GM19397 (cell line): ENCODE results near the gene SNX1.

Experiments used
- ATAC-seq: cut with Tn5 transposase; IDR thresholded peaks from one replicate; pipeline ENCODE4 v1.9.1; 2021; ENCODE audit warnings: mild to moderate bottlenecking, moderate library complexity; ENCODE audit not compliant: unreplicated experiment

Gene SNX1

GRCh38 chr15:64144192-64144564, 48.4 kb downstream of the SNX1 start:
- ATAC-seq = peak; percentile 24

- peak; percentile 65 for ATAC-seq
Observed at GRCh38 chr15:64144565-64145281, 48.9 kb downstream of the SNX1 start.

- ATAC-seq = no peak
Observed at GRCh38 chr15:64146041-64146440, 50.3 kb downstream of the SNX1 start.

GRCh38 chr15:64146520-64146884, 50.7 kb downstream of the SNX1 start:
- ATAC-seq = no peak

- no peak for ATAC-seq
Observed at GRCh38 chr15:64146885-64147681, 51.3 kb downstream of the SNX1 start.

- no peak for ATAC-seq
Observed at GRCh38 chr15:64148168-64148567, 52.4 kb downstream of the SNX1 start.

GRCh38 chr15:64148581-64148980, 52.8 kb downstream of the SNX1 start:
- ATAC-seq = no peak

- no peak for ATAC-seq
Observed at GRCh38 chr15:64149424-64149823, 53.6 kb downstream of the SNX1 start.

- no peak for ATAC-seq
Observed at GRCh38 chr15:64149893-64150578, 54.3 kb downstream of the SNX1 start.

- ATAC-seq = no peak
Observed at GRCh38 chr15:64151727-64152506, 56.1 kb downstream of the SNX1 start, which contains the start of gene SNX22. Gene SNX22, plus strand, starts transcription at chr15:64151731. Its CDS starts 45 bp downstream, at chr15:64151776.

- ATAC-seq = peak; percentile 3
Observed at GRCh38 chr15:64152507-64153387, 57.0 kb downstream of the SNX1 start.

GRCh38 chr15:64153480-64154367, 57.9 kb downstream of the SNX1 start:
- ATAC-seq = peak; percentile 62

- no peak for ATAC-seq
Observed at GRCh38 chr15:64155802-64156651, 60.2 kb downstream of the SNX1 start.

GRCh38 chr15:64156652-64157331, 61.0 kb downstream of the SNX1 start:
- ATAC-seq = no peak

GRCh38 chr15:64157599-64158125, 61.9 kb downstream of the SNX1 start:
- no peak for ATAC-seq

GRCh38 chr15:64158363-64159134, 62.8 kb downstream of the SNX1 start:
- ATAC-seq = no peak
